IPS-NIHi7 (cell line): ENCODE results near the gene ZNF616.

Source experiments
- DNase-seq: peaks from one replicate; pipeline ENCODE4 v3.0.0; 2012; ENCODE audit warnings: mixed read lengths; ENCODE audit errors: extremely low spot score

The ZNF616 gene

DNA sequence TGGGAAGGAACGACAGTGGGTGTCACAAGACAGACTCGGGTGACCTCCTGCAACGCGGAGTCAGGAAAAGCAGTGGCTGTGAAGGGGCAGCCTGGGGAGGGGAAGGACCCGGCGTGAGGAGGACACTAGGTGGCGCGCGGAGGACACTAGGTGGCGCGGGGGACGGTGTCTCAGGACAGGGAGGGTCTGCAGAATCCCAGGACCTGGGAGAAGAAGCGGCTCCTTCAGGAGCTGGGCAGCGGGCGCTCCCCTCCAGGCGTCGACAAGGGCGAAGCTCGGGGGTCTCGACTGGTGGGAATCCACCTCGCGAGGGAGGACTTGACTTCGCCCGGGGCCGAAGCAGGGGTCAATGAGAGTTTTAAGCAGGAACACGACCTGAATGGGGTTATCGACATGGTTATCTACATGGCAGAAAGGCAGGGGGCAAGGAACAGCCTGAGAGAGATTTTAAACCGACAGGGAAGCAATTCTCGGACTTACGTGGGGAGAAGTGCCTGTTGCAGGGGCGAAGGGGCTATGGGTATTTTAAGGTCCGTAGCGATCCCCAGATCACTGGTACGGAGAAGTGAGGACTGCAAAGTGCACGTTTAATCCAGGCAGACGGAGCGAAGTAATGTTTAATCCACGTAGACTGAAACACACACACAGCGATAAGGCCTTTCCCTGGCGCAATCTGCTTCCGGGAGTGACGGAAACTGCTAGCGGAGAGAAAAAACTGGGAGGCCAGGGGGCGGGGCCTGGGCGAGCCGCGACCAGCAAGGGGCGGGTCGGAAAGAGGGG lies at the start of gene ZNF616:
ZNF616 (minus strand) TSS at position 687 of the 780 bp plus-strand sequence. CDS start 9,426 bp downstream, outside the sequence.
- DNase-seq, result peak; percentile 83

DNA sequence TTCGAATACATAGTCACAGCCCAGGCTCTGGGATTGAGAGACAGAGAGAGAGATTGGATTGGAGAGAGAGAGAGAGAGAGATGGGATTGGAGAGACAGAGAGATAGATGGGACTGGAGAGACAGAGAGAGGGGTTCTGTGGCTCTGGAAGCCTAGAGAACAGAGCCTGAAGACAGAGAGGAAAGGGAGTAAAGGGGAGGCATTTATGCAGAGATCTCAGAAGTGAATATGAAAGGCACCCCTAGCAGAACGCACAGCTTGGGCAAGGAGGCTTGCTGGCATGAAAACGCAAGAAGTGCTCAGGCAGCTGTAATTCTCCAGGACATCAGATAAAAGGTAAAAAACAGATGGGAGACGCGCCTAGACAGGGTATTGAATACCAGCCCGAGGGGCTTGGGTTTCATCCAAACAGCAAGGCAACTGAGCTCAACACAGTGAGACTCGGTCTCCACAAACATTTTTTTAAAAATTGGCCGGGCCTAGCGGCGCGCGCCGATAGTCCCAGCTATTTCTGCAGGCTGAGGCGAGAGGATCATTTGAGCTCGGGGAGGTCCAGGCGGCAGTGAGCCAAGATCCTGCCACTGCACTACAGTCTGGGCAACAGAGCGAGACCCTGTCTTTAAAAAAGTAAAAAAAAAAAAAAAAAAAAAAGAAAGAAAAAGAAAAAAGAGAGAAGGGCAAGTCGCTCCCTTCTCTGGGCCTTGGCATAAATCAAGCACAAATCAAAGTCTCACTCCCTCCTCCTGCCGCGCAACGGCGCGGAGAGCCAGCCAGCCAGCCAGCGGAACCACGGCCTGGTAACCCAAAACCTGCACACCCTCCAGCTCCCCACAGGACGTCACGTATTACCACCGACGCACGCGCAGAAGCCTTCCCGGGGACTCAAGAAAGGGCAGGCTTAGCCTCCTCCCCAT lies 49.3 kb upstream of the ZNF616 start:
- DNase-seq, result no peak

DNA sequence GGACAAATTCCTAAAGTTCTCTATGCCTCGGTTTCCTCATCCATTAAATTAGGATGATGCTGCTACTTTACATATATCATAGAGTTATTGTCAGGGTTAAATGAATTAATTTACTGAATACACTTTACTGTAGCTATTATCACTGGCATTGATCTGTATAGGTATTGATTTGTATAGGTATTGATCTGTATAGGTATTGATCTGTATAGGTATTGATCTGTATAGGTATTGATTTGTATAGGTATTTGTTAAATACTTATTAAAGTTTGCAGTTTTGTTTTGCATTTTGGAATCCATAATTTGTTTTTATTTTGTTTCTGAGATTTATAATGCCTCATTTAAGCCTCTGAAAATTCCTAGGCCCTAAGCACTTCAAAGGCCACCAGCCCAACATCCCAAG lies 47.7 kb upstream of the ZNF616 start:
- no peak for DNase-seq

DNA sequence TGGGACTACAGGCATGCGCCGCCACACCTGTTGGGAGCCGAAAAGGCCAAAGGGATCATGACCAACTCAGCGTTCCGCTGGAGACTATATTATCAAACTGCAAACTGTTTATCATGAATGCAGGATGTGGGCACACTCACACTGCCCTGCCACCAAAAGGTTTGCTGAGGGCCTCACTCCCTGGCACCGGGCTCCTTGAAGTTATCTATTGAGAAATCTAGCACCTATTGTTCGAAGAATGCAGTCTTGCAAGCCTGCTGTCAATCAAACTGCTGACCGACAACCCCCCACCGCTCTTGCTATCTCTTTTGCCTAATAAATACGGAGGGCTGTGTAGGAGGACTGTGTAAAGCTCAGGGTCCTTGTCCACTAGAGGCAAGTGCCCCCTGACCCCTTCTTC lies 36.8 kb upstream of the ZNF616 start:
- no peak for DNase-seq

DNA sequence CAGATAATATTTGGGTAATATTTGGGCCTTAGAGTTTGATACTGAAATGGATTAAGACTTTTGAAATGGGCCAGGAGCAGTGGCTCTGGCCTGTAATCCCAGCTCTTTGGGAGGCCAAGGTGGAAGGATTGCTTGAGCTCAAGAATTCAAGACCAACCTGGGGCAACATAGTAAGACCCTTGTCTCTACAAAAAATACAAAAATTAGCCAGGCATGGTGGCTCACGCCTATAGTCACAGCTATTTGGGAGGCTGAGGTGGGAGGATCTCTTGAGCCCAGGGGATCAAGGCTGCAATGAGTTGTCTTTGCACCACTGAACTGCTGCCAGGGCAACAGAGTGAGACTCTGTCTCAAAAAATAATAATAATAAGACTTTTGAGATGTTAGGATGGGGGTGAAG lies 32.6 kb upstream of the ZNF616 start:
- no peak for DNase-seq

DNA sequence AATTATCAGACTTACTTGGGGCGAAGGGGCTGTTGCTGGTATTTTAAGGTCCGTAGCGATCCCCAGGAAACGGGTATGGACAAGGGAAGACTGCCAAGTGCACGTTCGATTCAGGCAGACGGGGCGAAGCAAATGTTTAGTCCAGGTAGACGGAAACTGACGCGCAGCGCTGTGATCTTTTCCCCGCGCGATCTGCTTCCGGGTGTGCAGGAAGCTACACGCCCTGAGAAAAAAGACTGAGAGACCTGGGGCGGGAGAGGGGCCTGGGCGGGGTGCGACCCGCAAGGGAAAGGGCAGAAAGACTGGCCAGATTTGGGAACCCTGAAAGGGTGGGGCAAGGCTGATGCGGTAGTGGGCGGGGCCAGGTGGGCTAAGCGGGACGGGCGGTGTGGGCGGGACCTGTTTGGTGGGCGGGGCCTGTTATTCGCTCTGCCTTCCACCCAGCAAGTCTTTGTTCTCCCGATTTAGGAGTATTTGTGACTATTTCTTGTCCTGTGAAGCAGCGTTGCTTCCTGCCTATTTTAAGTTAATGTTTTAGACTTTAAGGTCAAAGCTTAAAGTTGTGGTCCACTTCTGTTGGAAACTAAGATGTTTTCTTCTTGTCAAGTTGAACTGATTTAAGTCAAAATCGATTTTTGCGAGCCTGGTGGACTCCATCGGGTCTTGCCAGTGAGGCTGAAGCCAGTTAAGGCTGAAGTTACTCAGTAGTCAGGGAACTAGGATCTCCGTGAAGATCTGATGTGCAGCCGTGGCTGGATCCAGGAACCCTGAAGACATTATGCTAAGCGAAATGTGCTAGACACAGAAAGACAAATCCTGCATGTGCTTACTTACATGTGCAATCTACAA lies 31.8 kb upstream of the ZNF616 start, which contains the start of gene ZNF836:
ZNF836 (minus strand) TSS at position 301 of the 849 bp plus-strand sequence. CDS start 3,549 bp downstream, outside the sequence.
- peak; percentile 97 for DNase-seq

DNA sequence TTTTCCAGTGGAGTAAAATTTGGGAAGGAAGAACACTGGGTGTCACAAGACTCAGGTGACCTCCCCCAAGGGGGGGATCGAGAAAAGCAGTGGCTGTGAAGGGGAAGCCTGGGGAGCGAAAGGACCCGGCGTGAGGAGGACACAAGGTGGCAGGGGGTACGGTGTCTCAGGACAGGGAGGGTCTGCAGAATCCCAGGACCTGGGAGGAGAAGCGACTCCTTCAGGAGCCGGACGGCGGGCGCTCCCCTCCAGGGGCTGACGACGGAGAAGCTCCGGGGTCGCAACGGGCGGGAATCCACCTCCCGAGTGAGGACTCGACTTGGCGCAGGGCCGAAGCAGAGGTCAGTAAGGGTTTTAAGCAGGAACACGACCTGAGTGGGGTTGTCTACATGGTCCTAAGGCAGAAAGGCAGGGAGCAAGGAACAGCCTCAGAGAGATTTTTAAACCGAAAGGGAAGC lies 31.2 kb upstream of the ZNF616 start:
- DNase-seq, result peak; percentile 43

DNA sequence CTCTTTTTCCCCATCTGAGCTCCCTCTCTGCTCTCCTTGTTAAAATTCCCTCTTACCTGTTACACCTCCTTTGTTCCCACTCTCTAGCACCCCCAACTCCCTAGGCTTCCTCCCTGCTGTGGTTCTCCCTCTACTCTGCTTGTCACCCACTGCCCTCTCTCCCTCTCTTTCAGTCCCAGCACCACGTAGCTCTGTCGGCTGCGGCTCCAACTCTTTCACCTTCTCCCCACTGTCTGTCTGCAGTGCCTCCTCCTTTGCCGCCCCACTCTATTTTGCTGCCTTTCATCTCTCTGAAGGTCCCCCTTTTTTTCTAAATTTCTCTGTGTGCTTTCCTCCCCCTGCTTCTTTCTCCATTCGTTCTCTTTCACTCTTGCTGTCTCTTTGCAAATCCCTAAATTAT lies 30.6 kb upstream of the ZNF616 start:
- no peak for DNase-seq

DNA sequence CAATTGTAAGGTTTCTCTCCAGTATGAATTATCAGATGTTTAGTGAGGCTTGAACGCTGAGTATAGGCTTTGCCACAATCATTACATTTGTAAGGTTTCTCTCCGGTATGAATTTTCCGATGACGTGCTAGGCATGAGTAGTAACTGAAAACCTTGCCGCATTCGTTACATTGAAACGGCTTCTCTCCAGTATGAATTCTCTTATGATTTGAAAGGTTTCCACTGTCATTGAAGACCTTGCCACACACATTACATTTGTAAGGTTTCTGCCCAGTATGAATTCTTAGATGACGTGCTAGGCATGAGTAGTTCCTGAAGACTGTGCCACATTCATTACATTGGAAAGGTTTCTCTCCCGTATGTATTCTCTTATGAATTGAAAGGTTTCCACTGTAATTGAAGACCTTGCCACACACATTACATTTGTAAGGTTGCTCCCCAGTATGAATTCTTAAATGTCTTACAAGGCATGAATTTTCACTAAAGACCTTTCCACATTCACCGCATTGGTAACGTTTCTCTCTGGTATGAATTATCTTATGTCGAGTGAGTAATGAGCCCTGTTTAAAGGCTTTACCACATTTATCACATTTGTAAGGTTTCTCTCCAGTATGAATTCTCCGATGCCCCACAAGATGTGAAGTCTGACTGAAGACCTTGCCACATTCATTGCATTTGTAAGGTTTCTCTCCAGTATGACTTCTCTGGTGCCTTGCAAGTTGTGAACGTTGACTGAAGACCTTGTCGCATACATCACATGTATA lies 16.0 kb upstream of the ZNF616 start:
- no peak for DNase-seq

DNA sequence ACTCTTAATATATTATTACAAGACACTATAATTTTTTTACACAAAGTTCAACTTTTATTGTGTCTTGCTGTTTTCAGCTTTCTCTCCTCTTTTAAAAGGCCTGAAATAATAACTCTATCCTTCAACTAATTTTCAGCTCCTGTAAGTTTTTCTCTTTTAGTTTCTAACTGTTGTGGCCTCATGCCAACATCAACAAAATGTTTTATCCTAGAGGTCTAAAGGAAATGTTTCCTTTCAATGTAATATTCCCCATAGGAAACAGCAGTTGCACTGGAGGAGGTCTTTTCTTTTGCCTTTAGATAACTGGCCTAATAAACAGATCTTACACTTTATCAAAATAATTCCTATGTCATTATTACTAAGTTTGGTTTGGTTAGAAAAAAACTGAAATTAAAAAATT lies 8.5 kb upstream of the ZNF616 start:
- no peak for DNase-seq

DNA sequence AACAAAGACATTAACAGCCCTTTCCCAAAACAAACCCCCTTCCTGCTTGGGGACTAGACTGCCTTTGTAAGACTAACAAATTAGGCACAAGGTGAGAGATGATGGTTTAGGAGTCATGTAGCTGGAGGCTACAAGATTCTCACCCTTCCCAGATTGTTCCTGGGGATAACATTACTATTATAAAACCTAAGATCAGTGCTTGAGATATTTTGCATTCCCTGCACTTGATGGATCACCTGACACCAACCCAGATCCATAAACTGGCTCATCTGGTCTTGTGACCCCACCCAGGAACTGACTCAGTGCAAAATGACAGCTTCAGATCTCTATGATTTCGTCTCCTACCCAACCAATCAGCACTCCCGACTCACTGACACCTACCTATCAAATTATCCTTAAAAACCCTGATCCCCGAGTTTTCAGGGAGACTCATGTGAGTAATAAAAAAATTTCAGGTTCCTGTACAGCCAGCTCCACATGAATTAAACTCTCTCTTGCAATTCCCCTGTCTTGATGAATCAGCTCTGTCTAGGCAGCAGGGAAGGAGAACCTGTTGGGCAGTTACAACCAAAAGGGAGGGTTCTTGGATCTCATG lies 2.4 kb upstream of the ZNF616 start:
- DNase-seq, result no peak

DNA sequence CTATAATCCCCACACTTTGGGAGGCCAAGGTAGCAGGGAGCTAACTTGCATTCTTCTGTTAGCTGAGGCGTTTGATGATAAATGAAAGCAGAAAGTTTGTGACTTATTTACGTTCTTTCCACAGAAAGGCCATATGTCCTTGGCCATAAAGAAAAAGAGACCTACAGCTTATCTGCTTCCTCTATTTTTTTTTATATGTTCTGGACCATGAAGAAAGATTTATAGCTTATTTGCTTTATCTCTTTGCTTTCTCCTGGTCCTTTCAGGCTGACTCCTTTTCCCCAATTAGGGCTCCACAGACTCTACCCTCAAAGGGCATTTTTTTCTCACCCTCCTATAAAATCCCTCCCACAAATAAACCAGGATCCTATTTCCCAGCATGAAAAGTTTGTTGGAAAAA lies 1.5 kb upstream of the ZNF616 start:
- no peak for DNase-seq

DNA sequence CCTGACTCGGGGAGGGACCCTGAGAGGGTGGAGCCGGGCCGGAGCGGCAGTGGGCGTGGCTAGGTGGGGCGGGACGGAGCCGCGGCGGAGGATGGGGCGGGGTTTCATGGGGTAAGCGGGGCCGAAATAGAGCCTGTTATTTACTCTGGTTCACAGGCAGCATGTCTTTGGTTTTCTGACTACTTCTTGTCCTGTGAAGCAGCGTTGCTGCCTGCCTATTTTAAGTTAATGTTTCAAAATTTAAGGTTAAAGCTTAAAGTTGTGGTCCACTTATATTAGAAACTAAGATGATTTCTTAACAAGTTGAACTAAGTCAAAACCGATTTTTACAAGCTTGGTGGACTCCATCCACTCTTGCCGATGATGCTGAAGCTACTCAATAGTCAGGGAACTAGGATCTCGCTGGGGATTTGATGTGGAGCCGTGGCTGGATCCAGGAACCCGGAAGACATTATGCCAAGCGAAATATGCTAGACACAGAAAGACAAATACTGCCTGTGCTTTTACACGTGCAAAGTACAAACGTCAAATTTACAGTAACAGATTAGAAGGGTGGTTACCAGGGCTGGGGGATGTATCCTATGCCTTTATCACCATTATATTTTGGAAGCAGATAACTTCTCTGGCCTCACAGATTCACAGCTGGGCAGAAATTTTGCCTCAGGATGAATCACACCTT lies 433 bp upstream of the ZNF616 start:
- peak; percentile 99 for DNase-seq

DNA sequence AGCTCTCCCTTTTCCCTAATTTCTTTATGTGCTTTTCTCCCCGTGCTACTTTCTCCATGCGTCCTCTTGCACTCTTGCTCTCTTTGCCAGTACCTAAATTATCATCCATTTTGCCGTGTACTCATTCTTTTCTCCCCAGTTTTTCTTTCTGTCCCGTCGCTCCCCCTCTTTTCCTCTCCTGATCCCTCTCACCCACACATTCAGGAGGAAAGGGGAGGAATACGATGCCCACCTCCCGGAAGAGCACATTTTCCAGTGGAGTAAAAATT lies 821 bp downstream of the ZNF616 start:
- no peak for DNase-seq

DNA sequence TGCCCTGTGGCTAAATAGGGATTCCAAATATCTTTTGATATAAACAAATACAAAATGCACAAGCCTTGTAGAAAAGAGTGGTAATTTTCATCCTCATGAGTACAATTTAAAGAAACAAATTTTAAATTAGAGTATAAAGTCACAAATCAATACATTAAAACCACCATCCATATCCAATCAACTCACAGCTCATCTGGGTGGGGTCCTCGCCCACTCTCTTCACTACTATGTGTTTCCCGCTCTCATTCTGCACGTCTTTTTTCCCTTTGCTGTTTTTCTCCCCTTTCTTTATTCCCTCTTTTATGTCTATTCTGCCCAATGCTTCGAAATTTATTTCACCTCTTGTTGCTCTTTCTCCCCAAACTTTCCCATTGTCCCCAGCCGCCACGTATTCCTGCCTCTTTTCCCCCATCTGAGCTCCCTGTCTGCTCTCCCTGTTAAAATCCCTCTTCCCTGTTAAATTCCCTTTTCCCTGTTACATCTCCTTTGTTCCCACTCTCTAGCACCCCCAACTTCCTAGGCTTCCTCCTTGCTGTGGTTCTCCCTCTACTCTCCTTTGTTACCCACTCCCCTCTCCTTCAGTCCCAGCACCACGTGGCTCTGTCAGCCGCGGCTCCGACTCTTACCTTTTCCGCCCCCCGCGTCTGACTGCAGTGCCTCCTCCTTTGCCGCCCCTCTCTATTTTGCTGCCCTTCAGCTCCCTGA lies 1.3 kb downstream of the ZNF616 start:
- DNase-seq, result peak; percentile 67

DNA sequence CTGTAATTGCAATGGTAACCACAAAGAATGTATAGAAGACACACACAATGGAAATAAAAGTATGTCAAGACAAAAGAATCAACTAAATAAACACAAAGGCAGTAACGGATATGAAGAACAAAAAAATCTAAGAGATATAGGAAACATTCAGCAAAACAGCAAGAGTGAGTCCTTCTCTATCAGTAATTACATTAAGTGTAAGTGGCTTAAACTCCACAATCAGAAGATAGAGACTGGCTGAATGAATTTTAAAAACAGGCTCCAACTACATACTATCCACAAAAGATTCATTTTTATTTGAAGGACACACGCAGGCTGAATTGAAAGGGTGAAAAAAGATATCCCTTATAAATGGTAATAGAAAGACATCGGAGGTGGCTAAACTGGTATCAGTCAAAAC lies 19.5 kb downstream of the ZNF616 start:
- no peak for DNase-seq

DNA sequence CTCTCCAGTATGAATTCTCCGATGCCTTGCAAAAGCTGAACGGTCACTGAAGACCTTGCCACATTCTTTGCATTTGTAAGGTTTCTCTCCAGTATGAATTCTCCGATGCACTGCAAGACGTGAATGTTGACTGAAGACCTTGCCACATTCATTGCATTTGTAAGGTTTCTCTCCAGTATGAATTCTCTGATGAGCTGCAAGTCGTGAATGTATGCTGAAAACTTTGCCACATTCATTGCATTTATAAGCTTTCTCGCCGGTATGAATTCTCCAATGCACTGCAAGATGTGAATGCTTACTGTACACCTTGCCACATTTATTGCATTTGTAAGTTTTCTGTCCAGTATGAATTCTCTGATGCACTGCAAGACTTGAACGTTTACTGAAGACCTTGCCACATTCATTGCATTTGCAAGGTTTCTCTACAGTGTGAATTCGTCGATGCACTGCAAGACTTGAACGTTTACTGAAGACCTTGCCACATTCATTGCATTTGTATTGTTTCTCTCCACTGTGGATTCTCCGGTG lies 24.1 kb downstream of the ZNF616 start:
- no peak for DNase-seq

DNA sequence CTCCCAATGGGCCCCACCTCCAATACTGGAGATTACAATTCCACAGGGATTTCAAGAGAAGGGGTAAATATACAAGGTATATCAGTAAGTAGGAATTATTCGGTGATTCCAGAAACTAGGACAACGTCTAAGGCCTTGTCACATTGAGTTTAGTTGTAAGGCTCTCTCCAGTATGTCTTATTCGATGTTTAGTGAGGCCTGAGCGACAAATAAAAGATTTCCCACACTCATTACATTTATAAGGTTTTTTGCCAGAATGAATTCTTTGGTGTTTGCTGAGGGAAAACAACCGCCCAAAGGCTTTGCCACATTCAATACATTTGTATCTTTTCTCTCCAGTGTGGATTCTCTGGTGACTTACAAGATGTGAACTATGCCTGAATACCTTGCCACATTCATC lies 25.0 kb downstream of the ZNF616 start:
- no peak for DNase-seq

DNA sequence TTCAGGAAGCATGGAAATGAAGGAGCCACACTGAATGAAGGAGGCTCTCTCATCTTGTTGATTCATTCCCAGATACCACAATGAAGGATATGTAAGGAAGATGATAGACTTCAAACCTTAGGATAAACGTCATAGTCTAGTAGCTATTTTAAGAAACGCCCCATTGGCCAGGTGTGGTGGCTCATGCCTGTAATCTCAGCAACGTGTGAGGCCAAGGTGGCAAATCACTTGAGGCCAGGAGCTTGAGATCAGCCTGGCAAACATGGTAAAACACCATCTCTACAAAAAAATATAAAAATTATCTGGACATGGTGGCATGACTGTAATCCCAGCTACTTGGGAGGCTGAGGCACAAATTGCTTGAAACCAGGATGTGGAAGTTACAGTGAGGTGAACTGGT lies 27.1 kb downstream of the ZNF616 start:
- DNase-seq, result no peak
